Ramos (cell line): ENCODE results near the gene IMPA2.
"Not testable (repeated sequence)": the region's sequence is repeated elsewhere in the genome, so short reads cannot be mapped to it uniquely, and the experiment has no call there.

Source experiments
- in situ Hi-C: fragments of 300-500 bp; cut with MboI; formaldehyde crosslinking; loops from one replicate; pipeline ENCODE4 v1.14.3; 2022; ENCODE audit warnings: low sequenced_read_pairs; ENCODE audit not compliant: unreplicated experiment

IMPA2 gene

GRCh38 chr18:11959651-11960050 is 21.7 kb upstream of the IMPA2 start:
- in situ Hi-C loops = not testable (repeated sequence)

GRCh38 chr18:11960743-11961380 is 20.4 kb upstream of the IMPA2 start:
- in situ Hi-C loops = no loop called here

- in situ Hi-C loops = no loop called here
Measured at GRCh38 chr18:11962597-11962996, 18.7 kb upstream of the IMPA2 start.

GRCh38 chr18:11963991-11964484 is 17.3 kb upstream of the IMPA2 start:
- in situ Hi-C loops = no loop called here

GRCh38 chr18:11969904-11970835 is 11.1 kb upstream of the IMPA2 start:
- in situ Hi-C loops = no loop called here

- in situ Hi-C loops = not testable (repeated sequence)
Measured at GRCh38 chr18:11970836-11971226, 10.5 kb upstream of the IMPA2 start.

- in situ Hi-C loops = no loop called here
Measured at GRCh38 chr18:11972371-11973174, 8.7 kb upstream of the IMPA2 start.

- in situ Hi-C loops = no loop called here
Measured at GRCh38 chr18:11974741-11975325, 6.5 kb upstream of the IMPA2 start.

GRCh38 chr18:11975723-11976122 is 5.6 kb upstream of the IMPA2 start:
- in situ Hi-C loops = no loop called here

GRCh38 chr18:11976315-11977152 is 4.8 kb upstream of the IMPA2 start:
- in situ Hi-C loops = no loop called here

- in situ Hi-C loops = no loop called here
Measured at GRCh38 chr18:11977153-11977466, 4.2 kb upstream of the IMPA2 start.

- in situ Hi-C loops = no loop called here
Measured at GRCh38 chr18:11978956-11979355, 2.4 kb upstream of the IMPA2 start.

GRCh38 chr18:11980163-11980493 is 1.2 kb upstream of the IMPA2 start:
- in situ Hi-C loops = no loop called here

GRCh38 chr18:11980494-11981191 is 664 bp upstream of the IMPA2 start:
- in situ Hi-C loops = no loop called here

GRCh38 chr18:11981543-11982366 is 448 bp downstream of the IMPA2 start:
- in situ Hi-C loops = no loop called here

- in situ Hi-C loops = no loop called here
Measured at GRCh38 chr18:11982981-11983380, 1.7 kb downstream of the IMPA2 start.

GRCh38 chr18:11983592-11983991 is 2.3 kb downstream of the IMPA2 start:
- in situ Hi-C loops = no loop called here

GRCh38 chr18:11984091-11984490 is 2.8 kb downstream of the IMPA2 start:
- in situ Hi-C loops = no loop called here
